ENCODE measurements around the gene OR1E1. TPM values are rescaled to one million over a fixed set of nuclear protein-coding genes. Genes with fewer than 3 reads are reported as not detected.
"Not testable (repeated sequence)": the region's sequence is repeated elsewhere in the genome, so short reads cannot be mapped to it uniquely, and the experiment has no call there.

The OR1E1 gene
- total RNA-seq, 1 donor from 2014 or later, result not detected

GRCh38 chr17:3401786-3402185 lies 3.6 kb upstream of the OR1E1 start:
- H3K4me3 Mint-ChIP-seq, result no peak overlapping the region
- TF ChIP-seq EZH2 (IDR thresholded peaks at IDR 0.05) (no peak), CTCF (IDR thresholded peaks at IDR 0.05) (no peak), EZH2phosphoT487 (IDR thresholded peaks at IDR 0.05) (no peak)

GRCh38 chr17:3400055-3400454 lies 1.8 kb upstream of the OR1E1 start:
- DNase-seq (ENCODE audit: low spot score), result no peak
- H3K4me1 Mint-ChIP-seq, result no peaks in the 10 kb centered on the region
- H3K4me3 Mint-ChIP-seq, result no peak overlapping the region
- no peaks in the 10 kb centered on the region for H3K79me2 ChIP-seq (ENCODE audit: low read depth)
- no peak overlapping the region for H2AFZ ChIP-seq (replicated peaks)
- no peaks in the 10 kb centered on the region for H3K27me3 ChIP-seq
- no peaks in the 10 kb centered on the region for H4K20me1 ChIP-seq (ENCODE audit: low read depth)
- no peaks in the 10 kb centered on the region for H3K4me1 ChIP-seq
- H3K9ac ChIP-seq, result no peak overlapping the region
- no peak overlapping the region for H3K4me2 ChIP-seq
- TF ChIP-seq EZH2phosphoT487 (IDR thresholded peaks at IDR 0.05) (no peak), EZH2 (IDR thresholded peaks at IDR 0.05) (no peak), CTCF (IDR thresholded peaks at IDR 0.05) (no peak)
- H3F3A ChIP-seq (ENCODE audit: low read depth), result no peaks in the 10 kb centered on the region
- H3K27ac ChIP-seq, result no peak overlapping the region
- peaks cover under 1% of the 10 kb centered on the region for H3K9me3 ChIP-seq (ENCODE audit: low read depth)
- H3K36me3 ChIP-seq, result no peaks in the 10 kb centered on the region
- H3K27ac Mint-ChIP-seq, result no peak overlapping the region
- H3K36me3 Mint-ChIP-seq, result no peaks in the 10 kb centered on the region
- no peak overlapping the region for H3K4me3 ChIP-seq
- peaks cover 2% of the 10 kb centered on the region for H3K9me3 Mint-ChIP-seq
- no peaks in the 10 kb centered on the region for H3K27me3 Mint-ChIP-seq (ENCODE audit: insufficient read depth, low read depth)

More at GRCh38 chr17:3401786-3402185, 3.6 kb upstream of the OR1E1 start:
- Histone ChIP-seq H3K27me3 (no peaks in the 10 kb centered on the region), H3K4me1 (no peaks in the 10 kb centered on the region), H2AFZ (replicated peaks) (no peak overlapping the region), H3K36me3 (no peaks in the 10 kb centered on the region), H3K4me2 (no peak overlapping the region), H3F3A (ENCODE audit: low read depth) (no peaks in the 10 kb centered on the region), H3K79me2 (ENCODE audit: low read depth) (no peaks in the 10 kb centered on the region), H3K4me3 (no peak overlapping the region), H4K20me1 (ENCODE audit: low read depth) (no peaks in the 10 kb centered on the region), H3K9ac (no peak overlapping the region), H3K27ac (no peak overlapping the region), H3K9me3 (ENCODE audit: low read depth) (no peaks in the 10 kb centered on the region)
- DNase-seq (ENCODE audit: low spot score), result no peak
- peaks cover 8% of the 10 kb centered on the region for H3K9me3 Mint-ChIP-seq
- no peaks in the 10 kb centered on the region for H3K27me3 Mint-ChIP-seq (ENCODE audit: insufficient read depth, low read depth)
- no peaks in the 10 kb centered on the region for H3K36me3 Mint-ChIP-seq
- no peak overlapping the region for H3K27ac Mint-ChIP-seq
- no peaks in the 10 kb centered on the region for H3K4me1 Mint-ChIP-seq

- H3K27ac Mint-ChIP-seq; H3K4me3 ChIP-seq; H3K9ac ChIP-seq; H2AFZ ChIP-seq (replicated peaks); H3K36me3 Mint-ChIP-seq; H3K9me3 Mint-ChIP-seq; H3K79me2 ChIP-seq (ENCODE audit: low read depth); H3K27ac ChIP-seq; H3K27me3 ChIP-seq; DNase-seq (ENCODE audit: low spot score); H3K27me3 Mint-ChIP-seq (ENCODE audit: insufficient read depth, low read depth); H3K4me2 ChIP-seq; H3K4me1 ChIP-seq; H3F3A ChIP-seq (ENCODE audit: low read depth); H3K4me3 Mint-ChIP-seq; H3K4me1 Mint-ChIP-seq; H3K36me3 ChIP-seq; H4K20me1 ChIP-seq (ENCODE audit: low read depth): not testable (repeated sequence)
- peaks cover 10% of the 10 kb centered on the region for H3K9me3 ChIP-seq (ENCODE audit: low read depth)
These were observed 409 bp downstream of the OR1E1 start for GRCh38 chr17:3397801-3398200.

- Mint-ChIP-seq H3K27ac (no peak overlapping the region), H3K9me3 (no peaks in the 10 kb centered on the region), H3K4me3 (no peak overlapping the region), H3K4me1 (no peaks in the 10 kb centered on the region), H3K27me3 (ENCODE audit: insufficient read depth, low read depth) (peaks cover 3% of the 10 kb centered on the region), H3K36me3 (no peaks in the 10 kb centered on the region)
- H3F3A ChIP-seq (ENCODE audit: low read depth), result no peaks in the 10 kb centered on the region
- H4K20me1 ChIP-seq (ENCODE audit: low read depth), result no peaks in the 10 kb centered on the region
- no peak overlapping the region for H3K4me2 ChIP-seq
- no peak for DNase-seq (ENCODE audit: low spot score)
- no peak overlapping the region for H3K9ac ChIP-seq
- H3K36me3 ChIP-seq, result no peaks in the 10 kb centered on the region
- no peaks in the 10 kb centered on the region for H3K79me2 ChIP-seq (ENCODE audit: low read depth)
- TF ChIP-seq CTCF (IDR thresholded peaks at IDR 0.05) (no peak), EZH2 (IDR thresholded peaks at IDR 0.05) (no peak), EZH2phosphoT487 (IDR thresholded peaks at IDR 0.05) (no peak)
- H3K27ac ChIP-seq, result no peak overlapping the region
- H3K9me3 ChIP-seq (ENCODE audit: low read depth), result peaks cover 14% of the 10 kb centered on the region
- no peak overlapping the region for H2AFZ ChIP-seq (replicated peaks)
- no peaks in the 10 kb centered on the region for H3K27me3 ChIP-seq
- no peaks in the 10 kb centered on the region for H3K4me1 ChIP-seq
- no peak overlapping the region for H3K4me3 ChIP-seq
These were observed 8.4 kb downstream of the OR1E1 start for GRCh38 chr17:3389791-3390190.
